ENCODE measurements around the gene ST6GALNAC2.

ST6GALNAC2 gene

GRCh38 chr17:76519048-76519966, 66.4 kb downstream of the ST6GALNAC2 start:
- DNase-seq (ENCODE audit: low spot score) = no peak
- in situ Hi-C loops (cut with MboI; ENCODE audit: low pct_unique_long_range_greater_than_20kb, low sequenced_read_pairs, unreplicated experiment) = no loop called here
- no peak for TF ChIP-seq CTCF (IDR thresholded peaks at IDR 0.05; ENCODE audit: extremely low read depth, insufficient read depth, missing control alignments)

- TF ChIP-seq CTCF (IDR thresholded peaks at IDR 0.05; ENCODE audit: extremely low read depth, insufficient read depth, missing control alignments) = no peak
- no peak for DNase-seq (ENCODE audit: low spot score)
- in situ Hi-C loops (cut with MboI; ENCODE audit: low pct_unique_long_range_greater_than_20kb, low sequenced_read_pairs, unreplicated experiment) = no loop called here
These were observed 68.0 kb downstream of the ST6GALNAC2 start for GRCh38 chr17:76517638-76518038.
